Measurements from ENCODE around the gene ANKS4B. TPM values are rescaled to one million over a fixed set of nuclear protein-coding genes. Genes with fewer than 3 reads are reported as not detected.

Gene ANKS4B
- total and polyA plus RNA-seq, 2 of the 8 experiments (the other 6 are each of a cell fraction or from before 2014, with no cell fraction given): 0.06 to 0.15 TPM

DNA sequence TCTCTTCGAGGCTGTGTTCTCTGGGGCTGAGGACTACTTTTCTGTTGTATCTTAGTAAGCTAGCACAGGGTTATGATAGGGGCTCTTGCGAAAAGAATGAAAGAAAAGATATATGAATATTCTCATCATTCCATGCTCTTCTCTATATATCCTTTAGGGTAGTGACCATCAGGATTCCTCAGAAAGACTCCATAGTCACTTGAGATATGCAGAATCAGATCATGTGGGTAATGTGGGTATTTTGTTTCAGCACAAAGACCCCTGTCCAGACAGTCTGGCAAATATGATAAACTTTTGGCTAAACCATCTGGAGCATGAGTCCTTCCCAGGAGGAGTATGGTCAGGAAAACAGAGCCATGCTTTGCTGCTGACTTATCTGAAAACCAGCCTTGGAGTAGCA is 23.1 kb downstream of the ANKS4B start (continued):
- TF ChIP-seq HDAC2 (IDR thresholded peaks at IDR 0.05; ENCODE audit: borderline replicate concordance in 1 of 2, low read depth in 2 of 2, low read length in 2 of 2): no peak

Data from H1 (cell line).